Mesenchymal stem cell (in vitro differentiated cells and primary cell): ENCODE data around the gene TRIAP1.
A peak's percentile ranks its signal among the peaks of the same experiment; 100 is the strongest.

Experiments used
- DNase-seq: peaks from one replicate; pipeline ENCODE4 v3.0.0-alpha.2; 2013
- H2AFZ ChIP-seq: one replicate; pipeline ENCODE4 v1.6.1; 2013; ENCODE audit warnings: low read depth, mild to moderate bottlenecking, control low read depth, inconsistent platforms, low read length, moderate library complexity
- H2AK5ac ChIP-seq: 2 replicates; pipeline ENCODE4 v1.6.1; 2013; ENCODE audit warnings: low read length, moderate library complexity, mild to moderate bottlenecking, inconsistent platforms; ENCODE audit not compliant: severe bottlenecking
- H2BK120ac ChIP-seq: one replicate; pipeline ENCODE4 v1.6.1; 2013; ENCODE audit warnings: low read depth, mild to moderate bottlenecking, inconsistent platforms, low read length, moderate library complexity
- H2BK12ac ChIP-seq, 2 experiments: one replicate each; pipeline ENCODE4 v1.6.1; 2013; ENCODE audit warnings: inconsistent platforms in 2 of 2, low read length in 2 of 2, mild to moderate bottlenecking in 2 of 2, moderate library complexity in 2 of 2, control low read depth in 1 of 2
- H2BK15ac ChIP-seq: one replicate; pipeline ENCODE4 v1.6.1; 2013; ENCODE audit warnings: mild to moderate bottlenecking, low read depth, inconsistent platforms; ENCODE audit not compliant: poor library complexity, severe bottlenecking
- H2BK5ac ChIP-seq: 2 replicates; pipeline ENCODE4 v1.6.1; 2013; ENCODE audit warnings: low read depth, mild to moderate bottlenecking, low read length, control low read depth, inconsistent platforms; ENCODE audit not compliant: poor library complexity, severe bottlenecking
- H3K14ac ChIP-seq, 2 experiments: one replicate each; pipeline ENCODE4 v1.6.1; 2013; ENCODE audit warnings: inconsistent platforms in 2 of 2, low read length in 2 of 2, control low read depth in 1 of 2, mild to moderate bottlenecking in 1 of 2, moderate library complexity in 1 of 2
- H3K18ac ChIP-seq, 2 experiments: one replicate each; pipeline ENCODE4 v1.6.1; 2013; ENCODE audit warnings: inconsistent platforms in 2 of 2, low read length in 2 of 2, control low read depth in 1 of 2, low read depth in 1 of 2, mild to moderate bottlenecking in 1 of 2
- H3K23ac ChIP-seq, 2 experiments: one replicate each; pipeline ENCODE4 v1.6.1; 2013; ENCODE audit warnings: inconsistent platforms in 2 of 2, low read length in 2 of 2, mild to moderate bottlenecking in 2 of 2, moderate library complexity in 2 of 2, control low read depth in 1 of 2
- H3K27ac ChIP-seq: 2 replicates; pipeline ENCODE4 v1.5.1; 2013; ENCODE audit warnings: mild to moderate bottlenecking, moderate library complexity, low read length, control low read depth, inconsistent platforms; ENCODE audit not compliant: poor library complexity, severe bottlenecking
- H3K27me3 ChIP-seq, 2 experiments: 2 replicates each; pipeline versions ENCODE4 v1.6.1 to v1.7.0; 2013; ENCODE audit warnings: low read length in 2 of 2, mild to moderate bottlenecking in 2 of 2, moderate library complexity in 2 of 2, control low read depth in 1 of 2, inconsistent platforms in 1 of 2; ENCODE audit not compliant: control insufficient read depth in 1 of 2, insufficient read depth in 1 of 2
- H3K36me3 ChIP-seq, 2 experiments: 2 replicates each; pipeline versions ENCODE4 v1.6.1 to v1.7.0; 2013; ENCODE audit warnings: low read length in 2 of 2, control low read depth in 1 of 2, inconsistent platforms in 1 of 2, low read depth in 1 of 2, mild to moderate bottlenecking in 1 of 2; ENCODE audit not compliant: insufficient read depth in 2 of 2, control insufficient read depth in 1 of 2
- H3K4ac ChIP-seq, 2 experiments: one replicate each; pipeline ENCODE4 v1.6.1; 2013; ENCODE audit warnings: inconsistent platforms in 2 of 2, low read length in 2 of 2, mild to moderate bottlenecking in 2 of 2, moderate library complexity in 2 of 2, control low read depth in 1 of 2, low read depth in 1 of 2
- H3K4me1 ChIP-seq: 2 replicates; pipeline ENCODE4 v1.6.1; 2013; ENCODE audit warnings: low read depth, low read length, control low read depth; ENCODE audit not compliant: control insufficient read depth, insufficient read depth
- H3K4me2 ChIP-seq: 2 replicates; pipeline ENCODE4 v1.6.1; 2013; ENCODE audit warnings: low read length, mild to moderate bottlenecking, inconsistent platforms; ENCODE audit not compliant: poor library complexity, severe bottlenecking
- H3K4me3 ChIP-seq, 2 experiments: 2 replicates each; pipeline versions ENCODE4 v1.5.1 to v1.7.0; 2013; ENCODE audit warnings: low read length in 2 of 2, mild to moderate bottlenecking in 2 of 2, control low read depth in 1 of 2, low read depth in 1 of 2; ENCODE audit not compliant: insufficient read depth in 1 of 2
- H3K79me1 ChIP-seq: replicated peaks from 2 replicates; pipeline ENCODE4 v1.6.1; 2013; ENCODE audit warnings: mild to moderate bottlenecking, control low read depth, low read length, inconsistent platforms; ENCODE audit not compliant: poor library complexity, severe bottlenecking
- H3K9ac ChIP-seq: 2 replicates; pipeline ENCODE4 v1.7.0; 2013; ENCODE audit warnings: mild to moderate bottlenecking, low read length, moderate library complexity
- H3K9me3 ChIP-seq: 2 replicates; pipeline ENCODE4 v1.7.0; 2013; ENCODE audit warnings: mild to moderate bottlenecking, low read length; ENCODE audit not compliant: control insufficient read depth
- H4K8ac ChIP-seq: one replicate; pipeline ENCODE4 v1.6.1; 2013; ENCODE audit warnings: inconsistent platforms, mild to moderate bottlenecking, low read length, moderate library complexity
- H4K91ac ChIP-seq: one replicate; pipeline ENCODE4 v1.6.1; 2013; ENCODE audit warnings: mild to moderate bottlenecking, low read length, inconsistent platforms
- WGBS: methylation state at CpG from one replicate; pipeline ENCODE4 v1.1.7; 2013; ENCODE audit warnings: mixed read lengths; 5-methylcytosine and 5-hydroxymethylcytosine counted together

Gene TRIAP1

DNA sequence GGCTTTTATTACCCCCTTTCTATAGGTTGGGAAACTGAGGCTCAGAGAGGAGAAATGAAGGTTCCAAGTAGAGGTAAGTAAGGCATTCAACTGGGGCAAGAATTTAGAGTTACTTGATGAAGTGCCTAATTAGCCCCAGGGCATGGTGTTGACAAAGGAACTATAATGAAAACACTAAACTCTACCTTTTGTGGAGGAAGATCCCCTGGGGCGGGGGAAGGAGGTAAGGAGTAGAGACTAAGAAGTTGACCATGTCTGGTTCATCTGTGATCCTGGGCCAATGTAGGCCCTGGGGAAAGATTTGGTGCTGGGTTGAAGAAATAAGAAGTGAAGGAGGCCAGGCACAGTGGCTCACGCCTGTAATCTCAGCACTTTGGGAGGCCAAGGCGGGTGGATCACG is 24.5 kb downstream of the TRIAP1 start:
- Histone ChIP-seq H2BK15ac (no peak overlapping the region), H3K9ac (no peak overlapping the region), H3K18ac (no peak overlapping the region), H2AFZ (no peak overlapping the region), H2BK12ac (no peak overlapping the region), H2AK5ac (no peak overlapping the region), H3K27ac (no peak overlapping the region), H2BK5ac (no peak overlapping the region), H3K27me3 (peaks cover 5 to 13% of the 10 kb centered on the region in 2 experiments), H3K4me1 (no peaks in the 10 kb centered on the region), H3K4me2 (no peak overlapping the region), H2BK120ac (no peak overlapping the region), H3K4ac (no peak overlapping the region), H3K23ac (no peak overlapping the region), H3K9me3 (no peaks in the 10 kb centered on the region), H3K36me3 (no peaks in the 10 kb centered on the region), H4K91ac (no peak overlapping the region), H4K8ac (no peak overlapping the region), H3K4me3 (no peak overlapping the region), H3K14ac (no peak overlapping the region), H3K79me1 (no peaks in the 10 kb centered on the region)
- 71% methylated on average over 4 of the region's 4 CpGs for WGBS
- no peak for DNase-seq

DNA sequence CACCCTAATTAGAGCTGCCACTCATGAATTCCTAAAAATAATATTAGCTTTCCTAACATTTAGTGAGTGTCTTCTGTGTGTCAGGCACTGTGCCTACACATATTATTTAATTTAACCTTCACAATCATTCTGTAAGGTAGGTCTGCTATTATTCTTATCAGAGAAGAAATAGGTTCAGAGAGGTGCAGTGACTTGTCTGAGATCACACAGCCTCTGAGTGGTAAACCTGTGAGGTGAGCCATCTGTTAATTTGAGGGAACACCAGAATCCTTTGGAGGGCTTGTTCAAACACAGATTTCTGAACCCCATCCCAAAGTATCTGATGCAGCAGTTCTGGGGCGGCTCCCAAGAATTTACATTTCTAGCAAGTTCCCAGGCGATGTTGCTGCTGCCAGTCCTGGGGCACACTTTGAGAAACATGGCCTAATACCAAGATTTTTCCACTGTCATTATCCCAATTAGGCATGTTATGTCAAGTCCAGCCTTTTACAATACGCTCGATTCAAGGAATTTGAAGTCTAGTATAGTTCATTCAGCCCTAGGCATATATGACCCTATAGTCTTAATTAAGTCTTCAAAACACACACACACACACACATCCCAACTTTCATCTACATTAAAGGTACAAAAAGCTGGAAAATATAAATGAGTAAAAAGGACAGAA is 28.1 kb downstream of the TRIAP1 start:
- Histone ChIP-seq H2BK12ac (no peak overlapping the region), H3K23ac (no peak overlapping the region), H3K4me1 (no peaks in the 10 kb centered on the region), H2AK5ac (no peak overlapping the region), H2BK5ac (no peak overlapping the region), H3K14ac (no peak overlapping the region), H3K79me1 (no peaks in the 10 kb centered on the region), H2BK15ac (no peak overlapping the region), H4K8ac (no peak overlapping the region), H3K9me3 (no peaks in the 10 kb centered on the region), H3K36me3 (no peaks in the 10 kb centered on the region), H2AFZ (no peak overlapping the region), H3K27me3 (peaks cover 0 to 19% of the 10 kb centered on the region in 2 experiments), H2BK120ac (no peak overlapping the region), H3K9ac (no peak overlapping the region), H3K18ac (no peak overlapping the region), H3K27ac (no peak overlapping the region), H3K4me3 (no peak overlapping the region), H4K91ac (no peak overlapping the region), H3K4ac (no peak overlapping the region), H3K4me2 (no peak overlapping the region)
- DNase-seq = no peak
- WGBS = 98% methylated on average over 4 of the region's 4 CpGs

DNA sequence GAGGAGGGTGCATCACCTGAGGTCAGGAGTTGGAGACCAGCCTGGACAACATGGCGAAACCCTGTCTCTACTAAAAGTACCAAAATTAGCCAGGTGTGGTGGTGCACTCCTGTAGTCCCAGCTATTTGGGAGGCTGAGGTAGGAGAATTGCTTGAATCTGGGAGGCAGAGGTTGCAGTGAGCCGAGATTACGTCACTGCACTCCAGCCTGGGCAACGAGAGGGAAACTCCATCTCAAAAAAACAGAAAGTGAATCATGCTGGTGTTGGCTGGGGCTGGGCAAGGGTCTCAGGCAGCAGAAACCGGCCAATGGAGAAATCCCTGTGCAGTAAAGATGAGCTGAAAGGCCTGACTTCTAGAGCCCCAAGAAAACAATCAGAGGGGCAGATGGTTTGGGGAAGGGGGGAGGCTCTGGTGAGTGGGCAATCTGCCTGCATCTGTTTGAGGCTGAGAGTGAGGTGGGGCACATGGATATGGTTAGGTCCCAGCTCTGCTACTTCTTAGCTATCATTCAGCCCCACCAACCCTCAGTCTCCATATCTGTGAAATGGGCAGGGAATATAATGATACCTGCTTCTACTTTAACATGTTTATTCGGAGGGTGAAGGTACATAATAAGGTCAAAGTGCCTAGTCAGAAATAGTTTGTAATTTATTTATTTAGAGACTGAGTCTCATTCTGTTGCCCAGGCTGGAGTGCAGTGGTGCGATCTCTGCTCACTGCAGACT is 29.5 kb downstream of the TRIAP1 start:
- no peaks in the 10 kb centered on the region for H3K79me1 ChIP-seq
- H3K4me1 ChIP-seq = no peaks in the 10 kb centered on the region
- no peaks in the 10 kb centered on the region for H3K36me3 ChIP-seq
- no peak overlapping the region for H2BK12ac ChIP-seq
- H3K14ac ChIP-seq = no peak overlapping the region
- H4K91ac ChIP-seq = no peak overlapping the region
- no peak overlapping the region for H3K27ac ChIP-seq
- H3K23ac ChIP-seq = no peak overlapping the region
- H4K8ac ChIP-seq = no peak overlapping the region
- no peak overlapping the region for H2AFZ ChIP-seq
- no peak overlapping the region for H2AK5ac ChIP-seq
- no peak overlapping the region for H3K9ac ChIP-seq
- no peak overlapping the region for H3K4ac ChIP-seq
- DNase-seq = no peak
- H2BK15ac ChIP-seq = no peak overlapping the region
- no peak overlapping the region for H3K4me3 ChIP-seq
- H3K27me3 ChIP-seq = peaks cover 0 to 18% of the 10 kb centered on the region in 2 experiments
- H2BK120ac ChIP-seq = no peak overlapping the region
- no peaks in the 10 kb centered on the region for H3K9me3 ChIP-seq
- H3K18ac ChIP-seq = no peak overlapping the region
- 88% methylated on average over 6 of the region's 7 CpGs for WGBS
- no peak overlapping the region for H3K4me2 ChIP-seq
- no peak overlapping the region for H2BK5ac ChIP-seq

DNA sequence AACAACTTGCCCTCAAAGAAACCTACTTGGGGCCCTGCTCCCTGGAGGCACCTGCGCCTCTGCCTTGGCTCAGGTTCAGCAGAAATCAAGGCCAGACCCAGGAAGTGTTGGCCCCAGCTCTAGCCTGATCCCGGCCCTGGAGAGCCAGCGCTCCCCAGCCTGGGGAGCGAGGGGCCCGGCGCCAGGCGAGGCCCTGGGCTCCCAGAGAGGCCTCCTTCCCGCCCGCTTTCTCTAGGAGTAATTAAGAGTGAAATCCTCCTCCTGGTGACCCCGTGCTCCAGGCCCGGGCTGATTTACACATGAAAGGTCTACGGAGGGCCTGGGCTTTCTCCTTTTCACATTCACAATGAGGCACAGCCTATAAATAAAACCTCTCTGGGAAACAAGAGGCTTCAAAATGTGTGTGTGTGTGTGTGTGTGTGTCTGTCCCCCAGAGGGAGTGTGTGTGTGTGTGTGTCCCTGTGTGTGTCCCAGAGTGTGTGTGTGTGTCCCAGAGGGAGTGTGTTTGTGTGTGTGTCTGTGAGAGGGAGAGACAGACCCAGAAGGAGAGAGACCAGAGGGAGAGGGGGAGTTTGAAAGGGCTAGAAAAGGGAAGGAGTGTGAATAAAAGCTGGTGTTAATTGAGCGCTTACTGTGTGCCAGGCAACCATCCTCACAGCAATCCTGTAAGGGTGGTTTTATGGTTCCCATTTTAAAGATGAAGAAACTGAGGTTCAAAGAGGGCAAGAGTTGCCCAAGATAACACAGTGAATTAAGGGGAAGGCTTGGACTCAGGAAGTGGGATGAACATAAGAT is 32.1 kb downstream of the TRIAP1 start:
- DNase-seq = no peak
- Histone ChIP-seq H3K36me3 (no peaks in the 10 kb centered on the region), H3K9ac (no peak overlapping the region), H2AK5ac (no peak overlapping the region), H3K27me3 (peaks cover 0 to 15% of the 10 kb centered on the region in 2 experiments), H4K8ac (no peak overlapping the region), H3K9me3 (no peaks in the 10 kb centered on the region), H2BK12ac (no peak overlapping the region), H4K91ac (no peak overlapping the region), H2BK5ac (no peak overlapping the region), H3K14ac (no peak overlapping the region), H2BK15ac (no peak overlapping the region), H3K4ac (no peak overlapping the region), H2BK120ac (no peak overlapping the region), H3K4me2 (no peak overlapping the region), H3K4me3 (no peak overlapping the region), H2AFZ (peak overlapping the region; percentile 36), H3K23ac (no peak overlapping the region), H3K27ac (no peak overlapping the region), H3K18ac (no peak overlapping the region), H3K4me1 (no peaks in the 10 kb centered on the region), H3K79me1 (no peaks in the 10 kb centered on the region)
- WGBS = 19% methylated on average over 9 of the region's 13 CpGs
